HepG2 (cell line): ENCODE data around the gene GASK1A. TPM values are rescaled to one million over a fixed set of nuclear protein-coding genes. Genes with fewer than 3 reads are reported as not detected.

ENCODE experiments used
- ATAC-seq: fragments of 200-7000 bp; cut with Tn5 transposase; 3 replicates; pipeline ENCODE4 v1.9.1; 2020; ENCODE audit warnings: mild to moderate bottlenecking, moderate library complexity
- BruUV-seq: library from RNA; stranded (reverse); fragments of 400-500 nt; replicated peaks from 2 replicates; lab custom pipeline; 2021; lab: Mats Ljungman, UMichigan
- CTCF ChIA-PET: fragments of 300-600 bp; formaldehyde crosslinking; extraction: SDS; loops from one replicate; lab custom pipeline; 2021; ENCODE audit warnings: low total read pairs, inconsistent platforms, low intra/inter-chr PET ratio; lab: Yijun Ruan, JAX
- POLR2A ChIA-PET: fragments of 350-600 bp; sonication (Branson Sonifier 250); formaldehyde crosslinking; loops from one replicate; lab custom pipeline; 2020; ENCODE audit warnings: antibody characterized with exemption, inconsistent platforms; lab: Yijun Ruan, JAX
- DNase-seq: peaks from one replicate; pipeline ENCODE4 v3.0.0-alpha.2; 2015; ENCODE audit warnings: low spot score
- FAIRE-seq: peaks from 3 replicates; lab custom pipeline; 2011; peaks lifted over from hg19 to GRCh38; lab: Jason Lieb, UNC
- H2AFZ ChIP-seq: one replicate; pipeline ENCODE4 v1.6.1; 2011; ENCODE audit warnings: low read length, inconsistent platforms
- H3K27ac ChIP-seq: fragments of 300-600 bp; 3 replicates; pipeline ENCODE4 v1.8.0; 2011; ENCODE audit warnings: mixed run types, mild to moderate bottlenecking, mixed read lengths, low read length, inconsistent platforms; ENCODE audit not compliant: insufficient read depth; ENCODE audit errors: extremely low read length
- H3K27me3 ChIP-seq, 2 experiments: fragments of 200-600 bp in 1 of 2; 2 replicates in 1 of 2; 3 replicates in 1 of 2; pipeline versions ENCODE4 v1.6.0 to v1.8.0; 2011; ENCODE audit warnings: low read length in 2 of 2, mild to moderate bottlenecking in 2 of 2, moderate library complexity in 2 of 2, inconsistent platforms in 1 of 2; ENCODE audit not compliant: insufficient read depth in 2 of 2, control insufficient read depth in 1 of 2
- H3K36me3 ChIP-seq, 2 experiments: fragments of 200-600 bp in 1 of 2; replicated peaks in 1 of 2; 2 replicates in 1 of 2; 3 replicates in 1 of 2; pipeline versions ENCODE4 v1.5.1 to v1.8.0; 2011; ENCODE audit warnings: low read length in 2 of 2, inconsistent platforms in 1 of 2; ENCODE audit not compliant: insufficient read depth in 2 of 2, control insufficient read depth in 1 of 2
- H3K4me1 ChIP-seq: 2 replicates; pipeline ENCODE4 v1.5.1; 2012; ENCODE audit warnings: low read length, inconsistent platforms; ENCODE audit not compliant: insufficient read depth
- H3K4me2 ChIP-seq: 2 replicates; pipeline ENCODE4 v1.6.0; 2011; ENCODE audit warnings: low read depth, low read length, inconsistent platforms
- H3K4me3 ChIP-seq, 3 experiments: fragments of 200-600 bp in 1 of 3; sonication (generic), shearing (Covaris generic) in 1 of 3; replicated peaks in 1 of 3; 2 replicates each; pipeline ENCODE4 v1.5.1; 2011 to 2016; ENCODE audit warnings: low read length in 3 of 3, inconsistent platforms in 2 of 3, low read depth in 2 of 3, mild to moderate bottlenecking in 2 of 3, control low read depth in 1 of 3, mixed read lengths in 1 of 3; ENCODE audit not compliant: insufficient read depth in 1 of 3
- H3K79me2 ChIP-seq: one replicate; pipeline ENCODE4 v1.6.1; 2011; ENCODE audit warnings: low read length, inconsistent platforms; ENCODE audit not compliant: insufficient read depth
- H3K9ac ChIP-seq: 2 replicates; pipeline ENCODE4 v1.6.0; 2011; ENCODE audit warnings: mild to moderate bottlenecking, low read depth, low read length, inconsistent platforms; ENCODE audit not compliant: insufficient read depth
- H3K9me3 ChIP-seq: 2 replicates; pipeline ENCODE4 v1.5.1; 2012; ENCODE audit warnings: mild to moderate bottlenecking, low read length
- H4K20me1 ChIP-seq: 2 replicates; pipeline ENCODE4 v1.6.0; 2011; ENCODE audit warnings: inconsistent platforms, mild to moderate bottlenecking, low read length, moderate library complexity; ENCODE audit not compliant: insufficient read depth
- BRCA1 ChIP-seq: sonication (generic); formaldehyde crosslinking; IDR thresholded peaks from 2 replicates; pipeline ENCODE4 v1.4.0; 2020; ENCODE audit warnings: missing genetic modification reagents
- ELF3 ChIP-seq: IDR thresholded peaks from 2 replicates; pipeline ENCODE4 v1.6.1; 2016; ENCODE audit warnings: missing genetic modification reagents, missing compliant biosample characterization
- NBN ChIP-seq: fragments of 450-650 bp; conservative IDR thresholded peaks from 2 replicates; pipeline ENCODE4 v1.6.1; 2017
- NFYB ChIP-seq: sonication (generic); formaldehyde crosslinking; IDR thresholded peaks from 2 replicates; pipeline ENCODE4 v1.4.0; 2020; ENCODE audit warnings: missing genetic modification reagents
- NR1H2 ChIP-seq: sonication (generic); formaldehyde crosslinking; IDR thresholded peaks from 2 replicates; pipeline ENCODE4 v1.8.1; 2022; ENCODE audit warnings: low read depth, missing genetic modification reagents, borderline replicate concordance
- PAF1 ChIP-seq: IDR thresholded peaks from 2 replicates; pipeline ENCODE4 v1.6.1; 2016; ENCODE audit warnings: missing genetic modification reagents, missing compliant biosample characterization
- PLSCR1 ChIP-seq: sonication (generic); formaldehyde crosslinking; IDR thresholded peaks from 2 replicates; pipeline ENCODE4 v1.5.0; 2020; ENCODE audit warnings: missing genetic modification reagents, mild to moderate bottlenecking, borderline replicate concordance
- PRDM15 ChIP-seq: sonication (generic); formaldehyde crosslinking; IDR thresholded peaks from 2 replicates; pipeline ENCODE4 v1.4.0; 2020; ENCODE audit warnings: missing genetic modification reagents
- U2AF1 ChIP-seq: fragments of 200-400 bp; formaldehyde crosslinking; optimal IDR thresholded peaks from 2 replicates; pipeline ENCODE3; 2017; ENCODE audit warnings: mild to moderate bottlenecking, low read depth, low read length
- ZNF331 ChIP-seq: sonication (generic); formaldehyde crosslinking; IDR thresholded peaks from 2 replicates; pipeline ENCODE4 v1.4.0; 2020; ENCODE audit warnings: missing genetic modification reagents
- ZNF775 ChIP-seq: sonication (generic); formaldehyde crosslinking; IDR thresholded peaks from 2 replicates; pipeline ENCODE4 v1.4.0; 2020; ENCODE audit warnings: missing genetic modification reagents, mild to moderate bottlenecking, moderate library complexity, borderline replicate concordance
- ZSCAN31 ChIP-seq: sonication (generic); formaldehyde crosslinking; IDR thresholded peaks from 2 replicates; pipeline ENCODE4 v1.5.0; 2020; ENCODE audit warnings: low read depth, mild to moderate bottlenecking, missing genetic modification reagents
- WGBS: methylation state at CpG from one replicate; pipeline ENCODE4 v1.1.6; 2017; ENCODE audit warnings: low lambda C conversion rate; 5-methylcytosine and 5-hydroxymethylcytosine counted together
- in situ Hi-C: cut with HindIII; loops from 2 replicates; pipeline ENCODE4 v1.10.0; 2017; ENCODE audit warnings: low pct_unique_long_range_greater_than_20kb; ENCODE audit not compliant: extremely low pct_ligation_motif_present
- intact Hi-C: fragments of 100-400 bp; cut with micrococcal nuclease; formaldehyde crosslinking; loops from one replicate; pipeline ENCODE4 v1.10.0; 2022; ENCODE audit not compliant: unreplicated experiment
- polyA plus RNA-seq, 8 experiments: library from polyadenylated mRNA; depleted of rRNA in 3 of 8; stranded (reverse) in 7 of 8; unstranded in 1 of 8; fragments of >200 nt; fragmentation: Illumina TruSeq in 4 of 8; extraction: Trizol in 4 of 8; gene quantifications; 2 replicates each; pipeline versions ENCODE4 v1.2.1 to v1.2.3, GENCODE V29; 2011 to 2016; ENCODE audit warnings: low read depth in 4 of 8, missing spikeins in 1 of 8, mixed read lengths in 1 of 8; ENCODE audit not compliant: insufficient read depth in 1 of 8
- total RNA-seq, 5 experiments: library from RNA; depleted of rRNA; stranded (reverse); fragments of >200 nt; fragmentation: Illumina TruSeq; extraction: Trizol; gene quantifications; 2 replicates each; pipeline ENCODE4 v1.2.3, GENCODE V29; 2016; ENCODE audit warnings: low read depth in 1 of 5
- TF ChIP-seq, protein P1 (sequence below): sonication (generic); formaldehyde crosslinking; IDR thresholded peaks from 2 replicates; pipeline ENCODE4 v1.4.0; 2020; ENCODE audit warnings: missing genetic modification reagents

The GASK1A gene
- total and polyA plus RNA-seq, 2 of the 13 experiments (the other 11 are each of a cell fraction or from before 2014, with no cell fraction given) = not detected

DNA sequence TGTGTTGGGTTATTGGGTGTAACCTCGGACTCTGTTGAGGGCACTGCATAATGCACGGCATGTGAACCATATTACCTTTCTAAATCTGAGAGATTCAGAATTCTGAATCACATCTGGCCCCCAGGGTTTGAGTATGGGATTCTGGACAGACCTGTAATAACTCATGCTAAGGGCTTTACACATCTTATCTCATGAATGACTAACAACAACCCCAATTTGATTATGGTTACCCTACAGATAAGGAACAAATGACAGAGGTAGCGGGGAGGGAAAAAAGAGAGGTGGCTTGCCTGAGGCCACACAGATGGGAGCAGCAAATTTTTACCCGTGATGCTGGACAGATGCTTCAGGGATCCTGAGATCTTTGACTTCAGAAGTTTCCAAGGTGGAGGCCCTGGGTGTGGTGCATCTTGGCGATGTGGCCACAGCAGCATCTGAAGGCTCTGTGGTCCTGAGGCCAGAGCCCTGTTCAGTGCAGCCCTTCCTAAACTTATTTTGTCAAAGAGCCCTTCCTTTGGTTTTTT, 83.0 kb downstream of the GASK1A start:
- no peaks in the 10 kb centered on the region for H3K79me2 ChIP-seq
- no peak overlapping the region for H3K27ac ChIP-seq
- 6% methylated on average over 5 of the region's 5 CpGs for WGBS
- POLR2A ChIA-PET = no interaction called here
- H3K4me2 ChIP-seq = no peak overlapping the region
- TF ChIP-seq BRCA1 (CRISPR knock-in tag) = no peak
- no peak for TF ChIP-seq NFYB (CRISPR knock-in tag)
- TF ChIP-seq, protein P1, sequence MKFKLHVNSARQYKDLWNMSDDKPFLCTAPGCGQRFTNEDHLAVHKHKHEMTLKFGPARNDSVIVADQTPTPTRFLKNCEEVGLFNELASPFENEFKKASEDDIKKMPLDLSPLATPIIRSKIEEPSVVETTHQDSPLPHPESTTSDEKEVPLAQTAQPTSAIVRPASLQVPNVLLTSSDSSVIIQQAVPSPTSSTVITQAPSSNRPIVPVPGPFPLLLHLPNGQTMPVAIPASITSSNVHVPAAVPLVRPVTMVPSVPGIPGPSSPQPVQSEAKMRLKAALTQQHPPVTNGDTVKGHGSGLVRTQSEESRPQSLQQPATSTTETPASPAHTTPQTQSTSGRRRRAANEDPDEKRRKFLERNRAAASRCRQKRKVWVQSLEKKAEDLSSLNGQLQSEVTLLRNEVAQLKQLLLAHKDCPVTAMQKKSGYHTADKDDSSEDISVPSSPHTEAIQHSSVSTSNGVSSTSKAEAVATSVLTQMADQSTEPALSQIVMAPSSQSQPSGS (CRISPR knock-in tag) = no peak
- TF ChIP-seq NR1H2 = no peak
- TF ChIP-seq ZSCAN31 (CRISPR knock-in tag) = no peak
- TF ChIP-seq, all 625 proteins: peak for 0
- no peak overlapping the region for H3K4me3 ChIP-seq
- H4K20me1 ChIP-seq = no peaks in the 10 kb centered on the region
- no peaks in the 10 kb centered on the region for H3K36me3 ChIP-seq
- DNase-seq (no peak), ATAC-seq (no peak), FAIRE-seq (no peak)
- no peak overlapping the region for H2AFZ ChIP-seq
- no peaks in the 10 kb centered on the region for H3K9me3 ChIP-seq
- no peak overlapping the region for H3K9ac ChIP-seq
- CTCF ChIA-PET = no interaction called here
- intact Hi-C loops = no loop called here
- in situ Hi-C loops = no loop called here
- BruUV-seq = no TSS peak
- peaks cover 1 to 12% of the 10 kb centered on the region in 2 experiments; a peak in 2 of 5 replicates for H3K27me3 ChIP-seq
- H3K4me1 ChIP-seq = no peaks in the 10 kb centered on the region

GRCh38 chr3:43062564-43063040, 83.5 kb downstream of the GASK1A start:
- ChIA-PET POLR2A (no interaction called here), CTCF (no interaction called here)
- ATAC-seq (no peak), DNase-seq (no peak), FAIRE-seq (no peak)
- no peak overlapping the region for H2AFZ ChIP-seq
- no peaks in the 10 kb centered on the region for H3K79me2 ChIP-seq
- no peaks in the 10 kb centered on the region for H4K20me1 ChIP-seq
- no peak overlapping the region for H3K4me3 ChIP-seq
- in situ Hi-C loops (no loop called here), intact Hi-C loops (no loop called here)
- no TSS peak for BruUV-seq
- no peaks in the 10 kb centered on the region for H3K4me1 ChIP-seq
- H3K27me3 ChIP-seq = peaks cover 1 to 12% of the 10 kb centered on the region in 2 experiments; a peak in 2 of 5 replicates
- no peak overlapping the region for H3K27ac ChIP-seq
- no peak overlapping the region for H3K9ac ChIP-seq
- no peak overlapping the region for H3K4me2 ChIP-seq
- 10% methylated on average over 8 of the region's 8 CpGs for WGBS
- H3K9me3 ChIP-seq = no peaks in the 10 kb centered on the region
- no peaks in the 10 kb centered on the region for H3K36me3 ChIP-seq
- TF ChIP-seq PAF1 (CRISPR knock-in tag) (no peak), PLSCR1 (no peak), PRDM15 (CRISPR knock-in tag) (no peak), ZNF331 (CRISPR knock-in tag) (no peak), U2AF1 (no peak), NBN (no peak), ELF3 (CRISPR knock-in tag) (no peak), ZNF775 (no peak)
